GM19035 (cell line): Measurements from ENCODE around the gene EPB41L2.
A peak's percentile ranks its signal among the peaks of the same experiment; 100 is the strongest.
"Not testable (repeated sequence)": the region's sequence is repeated elsewhere in the genome, so short reads cannot be mapped to it uniquely, and the experiment has no call there.

ENCODE experiments used
- ATAC-seq: cut with Tn5 transposase; IDR thresholded peaks from one replicate; pipeline ENCODE4 v1.9.1; 2021; ENCODE audit not compliant: unreplicated experiment

Gene EPB41L2

GRCh38 chr6:131037194-131037897 lies 25.7 kb downstream of the EPB41L2 start:
- no peak for ATAC-seq

GRCh38 chr6:131036601-131037000 lies 26.4 kb downstream of the EPB41L2 start:
- ATAC-seq, result no peak

- no peak for ATAC-seq
These were observed 26.9 kb downstream of the EPB41L2 start for GRCh38 chr6:131036143-131036542.

- ATAC-seq, result no peak
These were observed 27.5 kb downstream of the EPB41L2 start for GRCh38 chr6:131035582-131035981.

- no peak for ATAC-seq
These were observed 29.4 kb downstream of the EPB41L2 start for GRCh38 chr6:131033631-131034030.

GRCh38 chr6:131029626-131030297 lies 33.3 kb downstream of the EPB41L2 start:
- peak; percentile 93 for ATAC-seq

GRCh38 chr6:131027326-131027725 lies 35.7 kb downstream of the EPB41L2 start:
- no peak for ATAC-seq

- ATAC-seq, result no peak
These were observed 36.8 kb downstream of the EPB41L2 start for GRCh38 chr6:131026243-131026642.

GRCh38 chr6:131024565-131024964 lies 38.5 kb downstream of the EPB41L2 start:
- no peak for ATAC-seq

- no peak for ATAC-seq
These were observed 39.1 kb downstream of the EPB41L2 start for GRCh38 chr6:131023834-131024504.

DNA sequence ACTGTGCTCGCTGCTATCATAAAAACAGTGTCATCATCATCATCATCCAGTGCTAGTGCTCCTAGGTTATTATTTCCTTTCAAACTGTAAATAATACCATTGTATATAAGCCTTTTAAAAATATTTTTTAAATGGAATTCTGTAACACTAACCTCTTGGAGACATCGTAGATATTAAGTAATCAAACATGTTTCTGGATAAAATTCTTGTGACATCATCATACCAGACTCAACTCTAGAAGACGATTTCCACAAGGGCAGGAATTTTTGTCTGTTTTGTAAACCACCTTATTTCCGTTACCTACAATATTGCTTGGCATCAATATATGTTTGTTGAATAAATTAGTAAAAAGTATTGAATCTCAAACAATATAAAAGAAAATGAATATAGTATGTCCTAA lies 40.4 kb downstream of the EPB41L2 start:
- ATAC-seq, result no peak

GRCh38 chr6:131017962-131018361 lies 45.1 kb downstream of the EPB41L2 start:
- no peak for ATAC-seq

DNA sequence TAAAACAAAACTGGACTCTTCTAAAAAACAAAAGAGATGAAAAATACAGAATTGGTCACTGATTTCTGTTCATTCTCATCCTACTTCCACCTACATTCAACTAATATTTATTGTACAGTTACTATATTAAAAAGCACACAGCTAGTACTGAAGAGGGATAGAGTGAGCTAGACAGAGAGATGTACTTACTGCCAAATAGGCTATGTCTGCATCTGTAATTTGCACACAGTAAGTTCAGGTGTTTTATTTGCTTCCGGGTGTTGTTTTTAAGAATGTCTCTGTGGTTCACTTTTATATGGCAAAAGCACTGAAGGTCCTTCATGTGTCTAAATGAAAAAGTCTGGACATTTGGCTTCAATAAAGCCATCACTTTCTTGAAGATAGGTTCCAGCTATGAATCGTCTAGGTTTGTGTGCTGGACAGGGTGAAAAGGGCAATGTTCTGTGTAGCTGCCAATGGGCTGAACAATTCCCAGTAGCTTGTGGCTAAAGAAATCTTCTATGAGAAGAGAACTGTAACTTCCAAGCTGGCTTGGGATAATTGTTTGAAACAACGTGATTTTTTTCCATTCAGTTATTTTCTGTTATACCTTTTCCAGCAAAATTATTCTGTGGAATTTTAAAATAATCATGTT lies 47.3 kb downstream of the EPB41L2 start:
- ATAC-seq, result no peak

GRCh38 chr6:131015025-131015591 lies 47.9 kb downstream of the EPB41L2 start:
- ATAC-seq, result no peak

- ATAC-seq, result no peak
These were observed 48.8 kb downstream of the EPB41L2 start for GRCh38 chr6:131014080-131014776.

DNA sequence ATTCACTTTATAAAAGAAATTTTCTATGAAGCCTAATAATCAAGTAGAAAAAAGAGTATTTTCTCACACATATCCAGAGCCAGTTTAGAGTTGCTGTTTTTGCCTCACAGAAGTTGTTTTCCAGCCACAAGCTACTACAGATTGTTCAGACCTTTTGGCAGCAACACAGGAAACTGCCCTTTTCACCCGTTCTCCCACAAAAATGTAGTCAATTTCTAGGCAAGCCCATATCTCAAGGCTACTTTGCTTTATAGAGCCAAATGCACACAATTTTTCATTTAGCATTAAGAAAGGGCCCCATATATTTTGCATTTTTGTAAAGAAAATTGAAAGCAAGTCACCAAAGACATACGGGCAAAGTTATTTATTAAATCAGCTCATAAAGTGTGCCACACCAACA lies 49.5 kb downstream of the EPB41L2 start:
- no peak for ATAC-seq

GRCh38 chr6:131009790-131010189 lies 53.3 kb downstream of the EPB41L2 start:
- ATAC-seq, result no peak

DNA sequence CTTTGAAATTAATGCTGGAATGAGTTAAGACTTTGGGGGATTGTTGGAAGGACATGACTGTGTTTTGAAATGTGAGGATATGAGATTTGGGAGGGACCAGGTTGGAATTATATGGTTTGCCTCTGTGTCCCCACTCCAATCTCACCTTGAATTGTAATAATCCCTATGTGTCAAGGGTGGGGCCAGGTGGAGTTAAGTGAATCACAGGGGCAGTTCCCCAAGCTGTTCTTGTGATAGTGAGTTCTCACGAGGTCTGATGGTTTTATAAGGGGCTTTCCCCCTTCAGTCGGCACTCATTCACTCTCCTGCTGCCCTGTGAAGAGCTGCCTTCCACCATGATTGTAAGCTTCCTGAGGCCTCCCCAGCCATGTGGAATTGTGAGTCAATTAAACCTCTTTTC lies 54.1 kb downstream of the EPB41L2 start:
- not testable (repeated sequence) for ATAC-seq

- not testable (repeated sequence) for ATAC-seq
These were observed 55.1 kb downstream of the EPB41L2 start for GRCh38 chr6:131007964-131008363.

GRCh38 chr6:131007286-131007685 lies 55.8 kb downstream of the EPB41L2 start:
- ATAC-seq, result no peak
